Measurements from ENCODE around the gene LDLRAD3. TPM values are rescaled to one million over a fixed set of nuclear protein-coding genes. Genes with fewer than 3 reads are reported as not detected.
"Not testable (repeated sequence)": the region's sequence is repeated elsewhere in the genome, so short reads cannot be mapped to it uniquely, and the experiment has no call there.

Gene LDLRAD3
- total RNA-seq, 1 donor from 2014 or later: 7.7 TPM

- no peaks in the 10 kb centered on the region for H3K36me3 ChIP-seq
- intact Hi-C loops (cut with DNase I): no loop called here
- H3K9me3 ChIP-seq: peaks cover 16% of the 10 kb centered on the region
- no peaks in the 10 kb centered on the region for H3K27me3 ChIP-seq (ENCODE audit: low read depth)
- H3K4me3 ChIP-seq: no peak overlapping the region
- DNase-seq (no peak), ATAC-seq (no peak)
- no peak for TF ChIP-seq CTCF (IDR thresholded peaks at IDR 0.05)
- no peaks in the 10 kb centered on the region for H3K4me1 ChIP-seq
- H3K27ac ChIP-seq: no peak overlapping the region
Measured at GRCh38 chr11:35906681-35907080, 37.2 kb upstream of the LDLRAD3 start.

- no peak for TF ChIP-seq CTCF (IDR thresholded peaks at IDR 0.05)
- DNase-seq (no peak), ATAC-seq (peak; percentile 74 to 87)
- Histone ChIP-seq H3K4me3 (no peak overlapping the region), H3K27me3 (ENCODE audit: low read depth) (no peaks in the 10 kb centered on the region), H3K36me3 (no peaks in the 10 kb centered on the region), H3K9me3 (peaks cover 5% of the 10 kb centered on the region), H3K27ac (peak overlapping the region; percentile 38), H3K4me1 (no peaks in the 10 kb centered on the region)
- intact Hi-C loops (cut with DNase I): no loop called here
Measured at GRCh38 chr11:35907648-35908431, 36.0 kb upstream of the LDLRAD3 start.

- H3K9me3 ChIP-seq; H3K4me3 ChIP-seq; ATAC-seq; H3K4me1 ChIP-seq; H3K36me3 ChIP-seq; DNase-seq; intact Hi-C loops (cut with DNase I); H3K27me3 ChIP-seq (ENCODE audit: low read depth): not testable (repeated sequence)
- H3K27ac ChIP-seq: peak overlapping the region; percentile 38
Measured at GRCh38 chr11:35908432-35908771, 35.5 kb upstream of the LDLRAD3 start.

GRCh38 chr11:35909511-35910265, 34.2 kb upstream of the LDLRAD3 start:
- ATAC-seq: no peak
- intact Hi-C loops (cut with DNase I): no loop called here
- TF ChIP-seq CTCF (IDR thresholded peaks at IDR 0.05): no peak
- Histone ChIP-seq H3K4me3 (no peak overlapping the region), H3K27ac (no peak overlapping the region), H3K36me3 (no peaks in the 10 kb centered on the region), H3K27me3 (ENCODE audit: low read depth) (no peaks in the 10 kb centered on the region), H3K4me1 (no peaks in the 10 kb centered on the region), H3K9me3 (no peaks in the 10 kb centered on the region)
- DNase-seq: no peak

- intact Hi-C loops (cut with DNase I): no loop called here
- Histone ChIP-seq H3K9me3 (no peaks in the 10 kb centered on the region), H3K27me3 (ENCODE audit: low read depth) (no peaks in the 10 kb centered on the region), H3K4me1 (no peaks in the 10 kb centered on the region), H3K4me3 (no peak overlapping the region), H3K27ac (no peak overlapping the region), H3K36me3 (no peaks in the 10 kb centered on the region)
- TF ChIP-seq CTCF (IDR thresholded peaks at IDR 0.05): no peak
- DNase-seq (no peak), ATAC-seq (no peak)
Measured at GRCh38 chr11:35911013-35911412, 32.8 kb upstream of the LDLRAD3 start.

GRCh38 chr11:35911616-35912165, 32.2 kb upstream of the LDLRAD3 start:
- ATAC-seq (no peak), DNase-seq (no peak)
- H3K4me1 ChIP-seq: no peaks in the 10 kb centered on the region
- H3K27ac ChIP-seq: no peak overlapping the region
- H3K36me3 ChIP-seq: no peaks in the 10 kb centered on the region
- H3K4me3 ChIP-seq: no peak overlapping the region
- no peaks in the 10 kb centered on the region for H3K27me3 ChIP-seq (ENCODE audit: low read depth)
- no peak for TF ChIP-seq CTCF (IDR thresholded peaks at IDR 0.05)
- H3K9me3 ChIP-seq: no peaks in the 10 kb centered on the region
- intact Hi-C loops (cut with DNase I): no loop called here

- H3K4me1 ChIP-seq; DNase-seq; H3K27me3 ChIP-seq (ENCODE audit: low read depth); H3K27ac ChIP-seq; intact Hi-C loops (cut with DNase I); H3K9me3 ChIP-seq; H3K4me3 ChIP-seq; H3K36me3 ChIP-seq; ATAC-seq: not testable (repeated sequence)
Measured at GRCh38 chr11:35912436-35912835, 31.4 kb upstream of the LDLRAD3 start.

Measured in lower lobe of right lung (tissue), 2 donors.